K562 (cell line): ENCODE data around the gene DLX6. TPM values are rescaled to one million over a fixed set of nuclear protein-coding genes. Genes with fewer than 3 reads are reported as not detected.

Experiments used
- ATAC-seq: fragments of 200-7000 bp; cut with Tn5 transposase; 3 replicates; pipeline ENCODE4 v1.9.1; 2020; ENCODE audit warnings: moderate library complexity
- BruUV-seq: library from RNA; stranded (reverse); fragments of 400-500 nt; replicated peaks from 2 replicates; lab custom pipeline; 2021; lab: Mats Ljungman, UMichigan
- CTCF ChIA-PET: fragments of 300-600 bp; formaldehyde crosslinking; extraction: SDS; loops from one replicate; lab custom pipeline; 2021; ENCODE audit warnings: low intra/inter-chr PET ratio; lab: Yijun Ruan, JAX
- POLR2A ChIA-PET: fragments of 300-600, 350-650 bp; sonication (Branson Sonifier 250); formaldehyde crosslinking; extraction: SDS; loops from one replicate; lab custom pipeline; 2021; ENCODE audit warnings: antibody characterized with exemption, inconsistent platforms; lab: Yijun Ruan, JAX
- DNase-seq, 4 experiments: peaks; one replicate each; pipeline versions ENCODE4 v3.0.0 to v3.0.0-alpha.2; 2011 to 2018; ENCODE audit warnings: low spot score in 3 of 4, mixed read lengths in 3 of 4; ENCODE audit errors: extremely low read depth in 1 of 4
- FAIRE-seq: peaks from 2 replicates; lab custom pipeline; 2011; peaks lifted over from hg19 to GRCh38; lab: Jason Lieb, UNC
- H2AFZ ChIP-seq: 2 replicates; pipeline ENCODE4 v1.6.0; 2011; ENCODE audit warnings: low read depth, low read length, control low read depth, inconsistent platforms
- H3K27ac ChIP-seq: fragments of 200-600 bp; 3 replicates; pipeline ENCODE4 v1.8.0; 2011; ENCODE audit warnings: low read depth, mild to moderate bottlenecking, control low read depth, inconsistent platforms, low read length, moderate library complexity, mixed read lengths; ENCODE audit errors: extremely low read depth
- H3K27me3 ChIP-seq, 2 experiments: fragments of 300-600 bp in 1 of 2; 2 replicates in 1 of 2; 3 replicates in 1 of 2; pipeline versions ENCODE4 v1.6.0 to v1.8.0; 2011; ENCODE audit warnings: inconsistent platforms in 2 of 2, low read length in 2 of 2, mild to moderate bottlenecking in 1 of 2, mixed read lengths in 1 of 2, moderate library complexity in 1 of 2; ENCODE audit not compliant: control insufficient read depth in 2 of 2, insufficient read depth in 2 of 2
- H3K36me3 ChIP-seq: fragments of 300-600 bp; 3 replicates; pipeline ENCODE4 v1.8.0; 2011; ENCODE audit warnings: mild to moderate bottlenecking, low read length, inconsistent platforms; ENCODE audit not compliant: control insufficient read depth, insufficient read depth
- H3K4me1 ChIP-seq, 2 experiments: fragments of 200-600 bp in 1 of 2; replicated peaks in 1 of 2; 2 replicates in 1 of 2; 3 replicates in 1 of 2; pipeline versions ENCODE4 v1.5.1 to v1.8.0; 2011; ENCODE audit warnings: inconsistent platforms in 2 of 2, low read length in 2 of 2, mild to moderate bottlenecking in 1 of 2, mixed read lengths in 1 of 2, moderate library complexity in 1 of 2; ENCODE audit not compliant: control insufficient read depth in 2 of 2, insufficient read depth in 2 of 2
- H3K4me2 ChIP-seq: 2 replicates; pipeline ENCODE4 v1.6.1; 2011; ENCODE audit warnings: low read length, control low read depth, inconsistent platforms, mixed read lengths; ENCODE audit not compliant: insufficient read depth
- H3K4me3 ChIP-seq: fragments of 200-600 bp; sonication (generic), shearing (Covaris generic); 2 replicates; pipeline ENCODE4 v1.5.1; 2016; ENCODE audit warnings: control low read depth, inconsistent platforms
- H3K79me2 ChIP-seq: fragments of 200-600 bp; 3 replicates; pipeline ENCODE4 v1.8.0; 2011; ENCODE audit warnings: low read length, inconsistent platforms; ENCODE audit not compliant: control insufficient read depth, insufficient read depth
- H3K9ac ChIP-seq, 2 experiments: 2 replicates each; pipeline versions ENCODE4 v1.6.0 to v1.6.1; 2011; ENCODE audit warnings: low read depth in 2 of 2, low read length in 2 of 2, control low read depth in 1 of 2, inconsistent platforms in 1 of 2, mild to moderate bottlenecking in 1 of 2, mixed read lengths in 1 of 2; ENCODE audit not compliant: insufficient read depth in 1 of 2
- H3K9me1 ChIP-seq: one replicate; pipeline ENCODE4 v1.6.0; 2011; ENCODE audit warnings: inconsistent platforms, mild to moderate bottlenecking, low read length, moderate library complexity; ENCODE audit not compliant: control insufficient read depth, insufficient read depth
- H3K9me3 ChIP-seq: replicated peaks from 2 replicates; pipeline ENCODE4 v1.5.1; 2011; ENCODE audit warnings: low read depth, low read length, inconsistent platforms; ENCODE audit not compliant: control insufficient read depth, insufficient read depth
- H4K20me1 ChIP-seq: replicated peaks from 2 replicates; pipeline ENCODE4 v1.6.1; 2011; ENCODE audit warnings: low read length, inconsistent platforms, mixed read lengths; ENCODE audit not compliant: control insufficient read depth, insufficient read depth
- BRF1 ChIP-seq: IDR thresholded peaks from 3 replicates; pipeline ENCODE4 v1.6.1; 2011; ENCODE audit warnings: borderline replicate concordance, mild to moderate bottlenecking; ENCODE audit not compliant: insufficient read length; ENCODE audit errors: extremely low read depth
- EZH2 ChIP-seq: IDR thresholded peaks from 2 replicates; pipeline ENCODE4 v1.6.1; 2012; ENCODE audit warnings: low read depth, mild to moderate bottlenecking, inconsistent platforms, low read length, borderline replicate concordance
- MAFG ChIP-seq: fragments of 450-650 bp; conservative IDR thresholded peaks from 2 replicates; pipeline ENCODE4 v1.6.1; 2016; ENCODE audit warnings: missing genetic modification characterization, missing compliant biosample characterization
- RBFOX2 ChIP-seq: fragments of 200-400 bp; formaldehyde crosslinking; IDR thresholded peaks from 2 replicates; pipeline ENCODE4 v1.6.1; 2017; ENCODE audit warnings: low read depth, mild to moderate bottlenecking, low read length, moderate library complexity
- SP1 ChIP-seq: sonication (generic); formaldehyde crosslinking; IDR thresholded peaks from 2 replicates; pipeline ENCODE4 v1.8.1; 2022; ENCODE audit warnings: mild to moderate bottlenecking, missing genetic modification reagents
- ZBTB9 ChIP-seq: fragments of 450-650 bp; formaldehyde crosslinking; IDR thresholded peaks from 2 replicates; pipeline ENCODE4 v1.4.0; 2020; ENCODE audit warnings: mild to moderate bottlenecking, moderate library complexity
- ZNF589 ChIP-seq: fragments of 200-800 bp; sonication (Bioruptor generic); IDR thresholded peaks from 2 replicates; pipeline ENCODE4 v1.6.1; 2016; ENCODE audit warnings: low read depth, missing genetic modification characterization, missing compliant biosample characterization
- WGBS: fragments of 100-300 bp; shearing (Covaris generic); methylation state at CpG from one replicate; pipeline ENCODE4 v1.1.6; 2016; ENCODE audit warnings: low coverage, mixed read lengths; ENCODE audit not compliant: insufficient coverage; ENCODE audit errors: missing lambda C conversion rate; 5-methylcytosine and 5-hydroxymethylcytosine counted together
- in situ Hi-C: fragments of 300-500 bp; cut with MboI; formaldehyde crosslinking; loops from 4 replicates; pipeline ENCODE4 v1.15.0; 2018; ENCODE audit warnings: inconsistent platforms, mixed read lengths
- intact Hi-C: fragments of 100-400 bp; cut with micrococcal nuclease; formaldehyde crosslinking; loops from 2 replicates; pipeline ENCODE4 v1.14.2; 2022
- polyA plus RNA-seq, 8 experiments: library from polyadenylated mRNA; depleted of rRNA in 4 of 8; stranded (reverse) in 5 of 8; unstranded in 3 of 8; fragments of >200 nt; fragmentation: Nextera tagmentation in 2 of 8; fragmentation: Illumina TruSeq in 1 of 8; extraction: Ambion mirVana in 2 of 8; extraction: Trizol in 1 of 8; gene quantifications; 2 replicates each; pipeline versions ENCODE4 v1.2.1 to v1.2.3, GENCODE V29; 2011 to 2014; ENCODE audit warnings: inconsistent platforms in 1 of 8, missing spikeins in 1 of 8
- total RNA-seq, 7 experiments: library from RNA; depleted of rRNA in 6 of 7; stranded (reverse); fragments of >200 nt in 6 of 7; fragmentation: Illumina TruSeq in 2 of 7; extraction: Trizol in 2 of 7; gene quantifications; 2 replicates each; pipeline versions ENCODE4 v1.2.1 to v1.2.3, GENCODE V29; 2011 to 2021; ENCODE audit warnings: low replicate concordance in 1 of 7

The DLX6 gene
- total and polyA plus RNA-seq, 9 of the 15 experiments (the other 6 are each of a cell fraction or from before 2014, with no cell fraction given) = not detected

- H3K4me2 ChIP-seq = no peak overlapping the region
- 0% methylated on average over 3 of the region's 3 CpGs for WGBS
- no peaks in the 10 kb centered on the region for H3K36me3 ChIP-seq
- ATAC-seq (no peak), DNase-seq (no peak), FAIRE-seq (no peak)
- H3K4me1 ChIP-seq = peaks cover 0 to 10% of the 10 kb centered on the region in 2 experiments; a peak in 1 of 5 replicates
- no peak overlapping the region for H2AFZ ChIP-seq
- H4K20me1 ChIP-seq = no peaks in the 10 kb centered on the region
- H3K27me3 ChIP-seq = peaks cover 59% of the 10 kb centered on the region in 2 experiments; a peak in 4 of 5 replicates
- BruUV-seq = no TSS peak
- no peak overlapping the region for H3K9ac ChIP-seq
- no peaks in the 10 kb centered on the region for H3K9me3 ChIP-seq
- POLR2A ChIA-PET = no interaction called here
- H3K4me3 ChIP-seq = no peak overlapping the region
- no peak overlapping the region for H3K27ac ChIP-seq
- H3K9me1 ChIP-seq = no peaks in the 10 kb centered on the region
- intact Hi-C loops (no loop called here), in situ Hi-C loops (no loop called here)
- TF ChIP-seq EZH2 (no peak), SP1 (CRISPR knock-in tag) (no peak), MAFG (tag) (no peak), RBFOX2 (no peak), ZBTB9 (CRISPR knock-in tag) (no peak), ZNF589 (CRISPR knock-in tag) (no peak), BRF1 (no peak)
- TF ChIP-seq, all 486 proteins: peak for 0
- no peaks in the 10 kb centered on the region for H3K79me2 ChIP-seq
- CTCF ChIA-PET = no interaction called here
Observed at GRCh38 chr7:97008275-97008917, 3.0 kb downstream of the DLX6 start.
